GM10847 (cell line): ENCODE data around the gene MGAT5B.

Experiments used
- POLR2A ChIP-seq: IDR thresholded peaks from 2 replicates; pipeline ENCODE4 v1.6.1; 2011; ENCODE audit not compliant: insufficient read length; ENCODE audit errors: extremely low read depth

MGAT5B gene

DNA sequence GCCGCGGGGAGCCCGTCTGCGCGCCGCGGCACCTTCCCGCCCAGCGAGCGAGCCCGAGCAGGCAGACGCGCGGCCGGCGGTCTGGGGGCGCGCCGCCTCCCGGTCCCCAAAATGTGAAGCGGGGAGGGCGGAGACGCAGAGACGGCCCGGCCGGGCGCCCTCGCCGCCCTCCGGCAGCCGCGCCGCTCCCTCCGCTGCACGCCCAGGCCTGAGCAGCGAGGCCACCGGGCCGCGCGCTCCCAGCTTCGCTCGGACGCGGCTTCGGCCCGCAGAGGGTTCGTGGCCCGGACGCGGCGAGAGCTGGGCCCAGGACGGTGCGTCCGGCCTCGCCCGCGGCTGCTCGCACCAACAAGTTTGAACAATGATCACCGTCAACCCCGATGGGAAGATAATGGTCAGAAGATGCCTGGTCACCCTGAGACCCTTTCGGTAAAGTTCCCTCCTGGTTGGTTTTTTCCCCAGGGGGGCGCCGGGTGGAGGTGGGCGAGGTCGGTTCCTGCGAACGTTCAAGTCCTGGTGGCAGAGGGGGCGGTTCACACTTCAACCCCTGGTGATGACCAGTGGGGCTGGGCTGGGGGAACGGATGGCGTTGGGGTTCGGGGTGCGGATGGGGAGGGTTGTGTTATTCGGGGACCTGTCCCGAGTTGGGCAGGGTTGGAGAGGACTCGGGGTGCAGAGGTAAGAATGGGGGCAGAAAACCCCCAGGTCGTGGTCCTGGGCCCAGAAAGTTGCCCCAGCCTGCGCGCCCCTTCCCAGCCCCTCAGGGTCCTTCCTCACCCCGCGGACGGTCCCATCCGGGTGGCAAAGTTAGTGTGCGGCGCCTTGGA is 678 bp downstream of the MGAT5B start:
- no peak for TF ChIP-seq POLR2A

DNA sequence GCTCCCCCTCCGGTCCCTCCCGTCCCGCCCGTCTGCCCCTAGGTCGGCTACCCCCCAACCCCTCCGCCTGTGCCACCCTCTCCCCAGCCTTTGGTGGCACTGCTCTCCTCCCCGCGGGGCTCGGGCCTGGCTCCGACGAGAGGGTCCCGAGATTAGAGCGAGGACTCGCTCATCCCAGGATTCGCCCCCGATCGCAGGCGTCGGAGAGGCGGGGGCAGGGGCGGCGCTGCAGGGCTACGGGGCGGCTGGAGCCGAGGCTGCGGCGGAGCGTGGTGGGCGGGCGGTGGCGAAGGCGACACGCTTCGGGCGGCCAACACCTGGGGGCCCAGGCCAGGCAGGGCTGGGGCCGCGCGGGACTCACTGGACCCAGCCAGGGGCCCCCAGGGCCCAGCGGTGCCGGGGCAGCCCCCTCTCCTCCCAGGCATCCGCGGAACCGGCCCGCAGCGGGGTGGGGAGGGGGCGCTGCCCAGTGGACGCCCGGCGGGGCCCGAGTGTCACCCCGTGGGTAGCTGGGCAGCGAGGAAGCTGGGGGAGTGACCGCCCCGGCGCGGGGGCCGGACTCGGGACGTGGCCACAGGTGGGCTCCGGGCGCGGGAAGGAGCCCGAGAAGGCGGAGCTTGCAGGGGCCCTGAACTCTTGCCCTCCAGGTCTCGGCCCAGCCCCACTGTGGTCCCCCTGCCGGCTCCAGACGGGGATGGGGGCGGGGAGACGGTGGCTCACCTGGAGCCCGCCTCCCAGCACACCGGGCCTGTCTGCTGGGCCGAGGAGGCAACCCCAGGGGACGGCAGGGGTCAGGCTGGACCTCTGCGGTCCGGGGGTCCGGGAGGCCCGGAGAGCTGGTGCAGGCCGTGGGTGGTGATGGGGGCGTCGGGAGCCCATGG is 1.5 kb downstream of the MGAT5B start:
- TF ChIP-seq POLR2A = no peak

- TF ChIP-seq POLR2A = no peak
Observed at GRCh38 chr17:76870377-76870714, 2.1 kb downstream of the MGAT5B start.

DNA sequence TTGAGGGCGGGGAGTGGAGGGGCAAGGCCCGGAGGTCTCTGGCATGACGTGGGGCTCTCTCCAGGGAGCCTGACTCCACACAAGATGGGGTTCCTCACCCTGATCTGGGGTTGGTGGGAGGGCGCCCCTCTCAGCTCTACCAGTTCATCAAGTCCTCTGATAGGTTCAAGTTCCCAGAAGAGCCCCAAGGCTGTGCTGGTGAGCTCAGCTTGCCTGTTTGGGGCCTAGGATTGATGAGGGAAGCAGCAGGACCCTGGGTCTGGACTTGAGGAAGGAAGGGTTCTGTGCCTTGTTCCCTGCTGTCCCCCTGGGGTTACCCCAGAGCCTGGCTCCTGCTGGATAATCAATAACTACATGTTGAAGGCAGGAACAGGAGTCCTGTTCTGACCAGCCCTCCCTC is 3.5 kb downstream of the MGAT5B start:
- no peak for TF ChIP-seq POLR2A

GRCh38 chr17:76872221-76872873 is 4.1 kb downstream of the MGAT5B start:
- no peak for TF ChIP-seq POLR2A

DNA sequence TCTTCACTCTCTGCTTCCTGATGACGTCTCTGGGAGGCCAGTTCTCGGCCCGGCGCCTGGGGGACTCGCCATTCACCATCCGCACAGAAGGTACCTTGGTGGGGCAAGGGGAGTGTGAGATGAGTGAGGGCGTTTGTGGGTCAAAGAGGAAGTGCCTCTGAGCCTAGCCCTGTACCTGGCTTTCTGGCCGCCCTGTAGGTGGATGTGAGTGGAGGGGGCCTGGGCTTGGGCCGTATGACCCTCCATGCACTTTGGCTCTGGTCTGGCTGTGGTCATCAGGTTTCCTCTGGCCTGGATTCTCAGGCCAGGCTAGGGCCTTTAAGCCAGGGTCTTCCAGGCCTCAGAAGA is 4.6 kb downstream of the MGAT5B start:
- TF ChIP-seq POLR2A = no peak

GRCh38 chr17:76873856-76874255 is 5.7 kb downstream of the MGAT5B start:
- TF ChIP-seq POLR2A = no peak

DNA sequence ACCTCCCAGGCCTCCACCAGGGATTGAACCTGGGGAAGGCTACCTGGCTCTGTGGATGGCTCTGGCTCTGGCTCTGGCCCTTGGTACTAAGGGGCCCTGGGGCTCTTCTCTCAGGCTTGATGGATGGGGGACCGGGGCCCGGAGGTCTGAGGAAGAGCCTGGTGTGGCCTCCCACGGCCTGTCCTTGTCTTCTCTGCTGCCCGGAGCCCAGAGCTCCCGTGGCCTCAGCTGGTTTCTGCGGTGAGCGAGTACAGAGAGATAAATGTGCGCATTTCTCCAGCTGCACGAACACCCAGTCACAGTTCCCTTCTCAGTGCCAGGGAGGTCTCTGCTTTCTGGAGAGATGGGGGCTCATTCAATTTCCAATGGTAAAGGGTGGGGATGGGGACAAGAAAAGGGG is 9.2 kb downstream of the MGAT5B start:
- TF ChIP-seq POLR2A = no peak

DNA sequence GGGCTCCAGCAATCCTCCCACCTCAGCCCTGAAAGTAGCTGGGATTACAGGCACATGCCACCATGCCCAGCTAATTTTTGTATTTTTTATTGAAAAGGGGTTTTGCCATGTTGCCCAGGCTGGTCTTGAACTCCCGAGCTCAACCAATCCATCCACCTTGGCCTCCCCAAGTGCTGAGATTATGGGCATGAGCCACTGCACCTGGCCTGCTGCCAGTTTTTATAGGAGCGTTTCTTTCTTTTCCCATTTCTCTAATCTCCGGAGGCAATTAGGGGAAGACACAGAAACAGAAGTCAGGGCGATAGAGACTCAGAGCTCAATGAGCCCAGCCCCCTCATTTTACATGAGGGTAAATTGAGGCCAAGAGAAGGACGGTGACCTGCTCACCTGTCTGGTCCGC is 10.4 kb downstream of the MGAT5B start:
- TF ChIP-seq POLR2A = no peak

- TF ChIP-seq POLR2A = no peak
Observed at GRCh38 chr17:76879254-76879653, 11.1 kb downstream of the MGAT5B start.

GRCh38 chr17:76879691-76880090 is 11.5 kb downstream of the MGAT5B start:
- no peak for TF ChIP-seq POLR2A

GRCh38 chr17:76880268-76880667 is 12.1 kb downstream of the MGAT5B start:
- no peak for TF ChIP-seq POLR2A

GRCh38 chr17:76880971-76881370 is 12.8 kb downstream of the MGAT5B start:
- TF ChIP-seq POLR2A = no peak

DNA sequence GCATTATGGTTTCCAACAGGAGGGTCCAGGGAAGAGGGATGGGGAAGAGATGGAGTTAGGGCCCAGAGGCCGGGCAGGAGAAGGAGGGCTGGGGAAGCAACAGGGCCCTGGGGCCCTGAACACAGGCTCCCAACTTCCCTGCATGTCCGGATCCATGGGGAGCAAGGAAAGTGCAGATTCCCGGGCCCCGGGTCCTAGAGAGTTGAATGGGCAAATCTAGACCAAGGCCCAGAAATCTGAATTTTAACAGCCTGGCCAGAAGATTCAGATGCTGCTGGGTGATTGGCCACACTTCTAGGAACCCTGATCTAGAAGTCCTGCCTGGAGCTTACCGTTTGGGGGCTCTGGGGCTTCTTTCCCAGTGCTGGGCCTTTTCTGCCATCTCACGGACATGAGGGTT is 13.2 kb downstream of the MGAT5B start:
- TF ChIP-seq POLR2A = no peak

- TF ChIP-seq POLR2A = no peak
Observed at GRCh38 chr17:76881966-76882365, 13.8 kb downstream of the MGAT5B start.
